HepG2 (cell line): ENCODE measurements around the gene CACNA1F. TPM values are rescaled to one million over a fixed set of nuclear protein-coding genes. Genes with fewer than 3 reads are reported as not detected.

Experiments used
- ATAC-seq: fragments of 200-7000 bp; cut with Tn5 transposase; 3 replicates; pipeline ENCODE4 v1.9.1; 2020; ENCODE audit warnings: mild to moderate bottlenecking, moderate library complexity
- BruUV-seq: library from RNA; stranded (reverse); fragments of 400-500 nt; replicated peaks from 2 replicates; lab custom pipeline; 2021; lab: Mats Ljungman, UMichigan
- CTCF ChIA-PET: fragments of 300-600 bp; formaldehyde crosslinking; extraction: SDS; loops from one replicate; lab custom pipeline; 2021; ENCODE audit warnings: low total read pairs, inconsistent platforms, low intra/inter-chr PET ratio; lab: Yijun Ruan, JAX
- POLR2A ChIA-PET: fragments of 350-600 bp; sonication (Branson Sonifier 250); formaldehyde crosslinking; loops from one replicate; lab custom pipeline; 2020; ENCODE audit warnings: antibody characterized with exemption, inconsistent platforms; lab: Yijun Ruan, JAX
- DNase-seq: peaks from one replicate; pipeline ENCODE4 v3.0.0-alpha.2; 2015; ENCODE audit warnings: low spot score
- FAIRE-seq: peaks from 3 replicates; lab custom pipeline; 2011; peaks lifted over from hg19 to GRCh38; lab: Jason Lieb, UNC
- H2AFZ ChIP-seq: one replicate; pipeline ENCODE4 v1.6.1; 2011; ENCODE audit warnings: low read length, inconsistent platforms
- H3K27ac ChIP-seq: fragments of 300-600 bp; 3 replicates; pipeline ENCODE4 v1.8.0; 2011; ENCODE audit warnings: mixed run types, mild to moderate bottlenecking, mixed read lengths, low read length, inconsistent platforms; ENCODE audit not compliant: insufficient read depth; ENCODE audit errors: extremely low read length
- H3K27me3 ChIP-seq, 2 experiments: fragments of 200-600 bp in 1 of 2; 2 replicates in 1 of 2; 3 replicates in 1 of 2; pipeline versions ENCODE4 v1.6.0 to v1.8.0; 2011; ENCODE audit warnings: low read length in 2 of 2, mild to moderate bottlenecking in 2 of 2, moderate library complexity in 2 of 2, inconsistent platforms in 1 of 2; ENCODE audit not compliant: insufficient read depth in 2 of 2, control insufficient read depth in 1 of 2
- H3K36me3 ChIP-seq, 2 experiments: fragments of 200-600 bp in 1 of 2; replicated peaks in 1 of 2; 2 replicates in 1 of 2; 3 replicates in 1 of 2; pipeline versions ENCODE4 v1.5.1 to v1.8.0; 2011; ENCODE audit warnings: low read length in 2 of 2, inconsistent platforms in 1 of 2; ENCODE audit not compliant: insufficient read depth in 2 of 2, control insufficient read depth in 1 of 2
- H3K4me1 ChIP-seq: 2 replicates; pipeline ENCODE4 v1.5.1; 2012; ENCODE audit warnings: low read length, inconsistent platforms; ENCODE audit not compliant: insufficient read depth
- H3K4me2 ChIP-seq: 2 replicates; pipeline ENCODE4 v1.6.0; 2011; ENCODE audit warnings: low read depth, low read length, inconsistent platforms
- H3K4me3 ChIP-seq, 3 experiments: fragments of 200-600 bp in 1 of 3; sonication (generic), shearing (Covaris generic) in 1 of 3; replicated peaks in 1 of 3; 2 replicates each; pipeline ENCODE4 v1.5.1; 2011 to 2016; ENCODE audit warnings: low read length in 3 of 3, inconsistent platforms in 2 of 3, low read depth in 2 of 3, mild to moderate bottlenecking in 2 of 3, control low read depth in 1 of 3, mixed read lengths in 1 of 3; ENCODE audit not compliant: insufficient read depth in 1 of 3
- H3K79me2 ChIP-seq: one replicate; pipeline ENCODE4 v1.6.1; 2011; ENCODE audit warnings: low read length, inconsistent platforms; ENCODE audit not compliant: insufficient read depth
- H3K9ac ChIP-seq: 2 replicates; pipeline ENCODE4 v1.6.0; 2011; ENCODE audit warnings: mild to moderate bottlenecking, low read depth, low read length, inconsistent platforms; ENCODE audit not compliant: insufficient read depth
- H3K9me3 ChIP-seq: 2 replicates; pipeline ENCODE4 v1.5.1; 2012; ENCODE audit warnings: mild to moderate bottlenecking, low read length
- H4K20me1 ChIP-seq: 2 replicates; pipeline ENCODE4 v1.6.0; 2011; ENCODE audit warnings: inconsistent platforms, mild to moderate bottlenecking, low read length, moderate library complexity; ENCODE audit not compliant: insufficient read depth
- DBP ChIP-seq: sonication (generic); formaldehyde crosslinking; IDR thresholded peaks from 2 replicates; pipeline ENCODE4 v1.4.0; 2020; ENCODE audit warnings: missing genetic modification reagents; ENCODE audit errors: not compliant biosample characterization
- FOXA3 ChIP-seq: IDR thresholded peaks from 2 replicates; pipeline ENCODE4 v1.6.1; 2016; ENCODE audit warnings: missing genetic modification reagents, missing compliant biosample characterization
- GLI4 ChIP-seq: sonication (generic); formaldehyde crosslinking; IDR thresholded peaks from 2 replicates; pipeline ENCODE4 v1.5.1; 2020; ENCODE audit warnings: missing genetic modification reagents, mild to moderate bottlenecking, moderate library complexity, borderline replicate concordance
- JARID2 ChIP-seq: sonication (generic); formaldehyde crosslinking; IDR thresholded peaks from 2 replicates; pipeline ENCODE4 v1.8.1; 2023; ENCODE audit warnings: missing genetic modification reagents, inconsistent platforms; ENCODE audit not compliant: insufficient replicate concordance
- KDM5B ChIP-seq: sonication (generic); formaldehyde crosslinking; IDR thresholded peaks from 2 replicates; pipeline ENCODE4 v1.4.0; 2020; ENCODE audit warnings: missing genetic modification reagents, mild to moderate bottlenecking, borderline replicate concordance
- MTERF4 ChIP-seq: sonication (generic); formaldehyde crosslinking; IDR thresholded peaks from 2 replicates; pipeline ENCODE4 v1.8.0; 2023; ENCODE audit warnings: mild to moderate bottlenecking, missing genetic modification reagents
- NFIB ChIP-seq: sonication (generic); formaldehyde crosslinking; IDR thresholded peaks from 2 replicates; pipeline ENCODE4 v1.9.0; 2021; ENCODE audit warnings: missing genetic modification reagents, mild to moderate bottlenecking, borderline replicate concordance
- RBM39 ChIP-seq: fragments of 200-400 bp; formaldehyde crosslinking; IDR thresholded peaks from one replicate; pipeline ENCODE4 v1.6.1; 2018; ENCODE audit warnings: antibody characterized with exemption, mild to moderate bottlenecking, low read depth, low read length; ENCODE audit not compliant: poor library complexity, severe bottlenecking
- REL ChIP-seq: sonication (generic); formaldehyde crosslinking; conservative IDR thresholded peaks from 2 replicates; pipeline ENCODE4 v1.8.0; 2022; ENCODE audit warnings: mild to moderate bottlenecking, missing genetic modification reagents, moderate library complexity
- ZFP91 ChIP-seq: sonication (generic); formaldehyde crosslinking; IDR thresholded peaks from 2 replicates; pipeline ENCODE4 v1.9.0; 2022; ENCODE audit warnings: missing genetic modification reagents, mild to moderate bottlenecking, borderline replicate concordance
- ZNF225 ChIP-seq: sonication (generic); formaldehyde crosslinking; IDR thresholded peaks from 2 replicates; pipeline ENCODE4 v1.4.0; 2020; ENCODE audit warnings: mild to moderate bottlenecking, missing genetic modification reagents
- ZNF562 ChIP-seq: sonication (generic); formaldehyde crosslinking; IDR thresholded peaks from 2 replicates; pipeline ENCODE4 v1.8.0; 2022; ENCODE audit warnings: missing genetic modification reagents, borderline replicate concordance
- ZNF577 ChIP-seq: sonication (generic); formaldehyde crosslinking; IDR thresholded peaks from 2 replicates; pipeline ENCODE4 v1.4.0; 2020; ENCODE audit warnings: mild to moderate bottlenecking, low read depth, missing genetic modification reagents, borderline replicate concordance
- ZNF614 ChIP-seq: IDR thresholded peaks from 2 replicates; pipeline ENCODE4 v1.6.1; 2018; ENCODE audit warnings: missing biosample characterization, missing genetic modification reagents, inconsistent platforms, borderline replicate concordance
- ZNF724P ChIP-seq: sonication (generic); formaldehyde crosslinking; IDR thresholded peaks from 2 replicates; pipeline ENCODE4 v1.8.0; 2022; ENCODE audit warnings: missing genetic modification reagents, borderline replicate concordance
- WGBS: methylation state at CpG from one replicate; pipeline ENCODE4 v1.1.6; 2017; ENCODE audit warnings: low lambda C conversion rate; 5-methylcytosine and 5-hydroxymethylcytosine counted together
- in situ Hi-C: cut with HindIII; loops from 2 replicates; pipeline ENCODE4 v1.10.0; 2017; ENCODE audit warnings: low pct_unique_long_range_greater_than_20kb; ENCODE audit not compliant: extremely low pct_ligation_motif_present
- intact Hi-C: fragments of 100-400 bp; cut with micrococcal nuclease; formaldehyde crosslinking; loops from one replicate; pipeline ENCODE4 v1.10.0; 2022; ENCODE audit not compliant: unreplicated experiment
- polyA plus RNA-seq, 8 experiments: library from polyadenylated mRNA; depleted of rRNA in 3 of 8; stranded (reverse) in 7 of 8; unstranded in 1 of 8; fragments of >200 nt; fragmentation: Illumina TruSeq in 4 of 8; extraction: Trizol in 4 of 8; gene quantifications; 2 replicates each; pipeline versions ENCODE4 v1.2.1 to v1.2.3, GENCODE V29; 2011 to 2016; ENCODE audit warnings: low read depth in 4 of 8, missing spikeins in 1 of 8, mixed read lengths in 1 of 8; ENCODE audit not compliant: insufficient read depth in 1 of 8
- total RNA-seq, 5 experiments: library from RNA; depleted of rRNA; stranded (reverse); fragments of >200 nt; fragmentation: Illumina TruSeq; extraction: Trizol; gene quantifications; 2 replicates each; pipeline ENCODE4 v1.2.3, GENCODE V29; 2016; ENCODE audit warnings: low read depth in 1 of 5

CACNA1F gene
- total and polyA plus RNA-seq, 2 of the 13 experiments (the other 11 are each of a cell fraction or from before 2014, with no cell fraction given), result 0.03 TPM; not detected in 1

DNA sequence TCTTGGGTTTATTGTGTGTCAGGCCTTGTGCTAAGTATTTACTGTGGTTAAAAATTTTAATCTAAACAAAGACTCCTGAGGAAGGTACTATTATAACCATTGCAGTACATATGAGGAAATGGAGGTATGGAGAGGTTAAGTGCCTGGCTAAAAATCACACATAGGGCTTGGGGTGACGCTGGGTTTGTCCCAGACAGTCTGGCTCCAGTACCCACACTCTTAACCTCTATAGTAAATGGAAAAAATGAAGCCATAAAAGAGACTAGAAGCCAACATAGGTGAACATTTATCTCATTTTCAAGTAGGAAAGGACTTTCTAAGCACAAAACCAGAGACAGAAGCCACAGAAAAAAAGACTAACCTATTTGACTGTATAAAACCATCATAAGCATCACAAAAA lies 29.5 kb upstream of the CACNA1F start:
- Histone ChIP-seq H3K9ac (no peak overlapping the region), H3K4me3 (no peak overlapping the region), H3K27ac (no peak overlapping the region), H3K9me3 (no peaks in the 10 kb centered on the region), H3K4me1 (peaks cover 23% of the 10 kb centered on the region), H3K36me3 (no peaks in the 10 kb centered on the region), H4K20me1 (no peaks in the 10 kb centered on the region), H3K27me3 (no peaks in the 10 kb centered on the region), H3K4me2 (no peak overlapping the region), H2AFZ (no peak overlapping the region), H3K79me2 (no peaks in the 10 kb centered on the region)
- ATAC-seq, result no peak
- FAIRE-seq, result no peak
- TF ChIP-seq GLI4 (CRISPR knock-in tag), result no peak
- no peak for TF ChIP-seq ZNF577
- TF ChIP-seq DBP (CRISPR knock-in tag), result no peak
- TF ChIP-seq ZNF614 (CRISPR knock-in tag), result no peak
- no peak for TF ChIP-seq ZNF562 (CRISPR knock-in tag)
- no peak for TF ChIP-seq ZNF724P (CRISPR knock-in tag)
- TF ChIP-seq FOXA3 (CRISPR knock-in tag), result no peak
- TF ChIP-seq RBM39, result no peak
- no peak for TF ChIP-seq KDM5B (CRISPR knock-in tag)
- TF ChIP-seq ZFP91 (CRISPR knock-in tag), result no peak
- no peak for TF ChIP-seq MTERF4
- no peak for TF ChIP-seq REL (CRISPR knock-in tag)
- no peak for TF ChIP-seq JARID2 (CRISPR knock-in tag)
- TF ChIP-seq NFIB (CRISPR knock-in tag), result no peak
- TF ChIP-seq ZNF225, result no peak
- BruUV-seq, result no TSS peak
- whole genome bisulfite sequencing, result 0% methylated on average over 1 of the region's 1 CpG
- intact Hi-C loops, result no loop called here
- POLR2A ChIA-PET, result no interaction called here
- in situ Hi-C loops, result no loop called here
- no peak for DNase-seq
- CTCF ChIA-PET, result no interaction called here
